HS-5 (cell line): ENCODE results near the gene KNDC1.

Experiments
- DNase-seq: peaks from one replicate; pipeline ENCODE4 v3.0.0-alpha.2; 2012; ENCODE audit warnings: low read depth

KNDC1 gene

DNA sequence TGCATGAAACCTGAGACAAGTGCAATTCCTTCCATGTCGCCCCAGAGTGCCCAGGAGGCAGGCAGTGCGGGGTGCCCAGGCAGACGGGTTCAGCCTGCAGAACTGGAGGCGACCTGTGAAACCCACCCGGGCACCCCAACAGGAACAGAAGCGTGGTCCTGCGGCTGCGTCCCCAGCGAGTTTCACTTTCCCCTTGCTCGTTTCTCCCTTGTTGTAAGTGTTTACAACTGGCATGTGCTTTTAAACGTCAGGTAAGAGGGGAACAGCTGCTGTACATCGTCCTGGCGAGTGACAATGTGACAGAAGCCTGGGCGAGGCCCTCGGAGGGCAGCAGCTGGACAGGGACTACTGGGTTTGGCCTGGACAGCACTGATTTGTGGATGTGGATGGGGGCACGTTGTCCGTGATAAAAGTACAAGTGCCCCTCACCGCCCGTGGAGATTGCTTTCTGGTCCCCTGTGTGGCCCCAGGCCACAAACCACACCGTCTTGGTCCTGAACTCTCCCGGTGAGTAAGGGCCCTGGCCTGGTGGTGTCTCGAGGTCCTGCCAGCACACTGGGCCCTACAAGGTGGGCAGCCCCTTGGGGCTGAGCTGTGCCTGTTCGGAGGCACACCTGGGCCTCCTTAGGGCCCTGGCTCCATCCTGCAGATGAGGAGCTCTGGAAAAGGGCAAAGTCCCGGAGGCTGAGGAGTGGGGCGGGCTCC, 81.6 kb downstream of the KNDC1 start:
- no peak for DNase-seq

DNA sequence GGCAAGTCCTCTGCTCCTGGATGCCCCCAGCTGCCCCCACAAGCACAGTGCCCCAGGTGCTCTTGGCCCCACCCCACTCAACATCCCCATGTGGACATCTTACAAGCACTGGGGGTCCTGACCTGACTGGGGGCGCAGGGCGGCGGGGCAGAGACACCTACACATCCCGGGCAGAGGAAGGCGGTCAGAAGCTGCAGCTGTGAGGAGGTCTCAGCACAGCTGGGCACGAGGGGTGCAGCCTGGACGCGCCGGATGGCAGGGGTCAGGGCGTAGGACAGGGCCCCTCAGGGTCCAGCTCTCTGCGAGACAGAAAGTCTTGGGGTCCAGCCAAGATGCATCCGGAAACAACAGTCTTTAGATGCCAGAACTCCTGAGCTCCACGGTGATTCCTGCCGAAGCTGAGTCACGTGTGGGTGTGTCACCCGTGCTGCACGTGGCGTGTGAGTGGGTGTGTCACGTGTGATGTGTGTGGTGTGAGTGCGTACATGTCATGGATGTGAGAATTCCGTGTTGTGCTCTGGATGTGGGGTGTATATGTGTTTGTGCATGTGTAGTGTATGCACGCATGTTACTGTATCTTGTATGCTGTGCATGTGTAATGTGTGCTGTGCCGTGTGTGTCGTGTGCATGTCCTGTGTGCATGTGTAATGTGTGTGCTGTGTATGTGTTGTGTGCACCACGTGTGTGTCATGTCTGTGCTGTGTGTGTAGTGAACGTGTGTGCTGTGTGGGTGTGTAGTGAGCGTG, 82.8 kb downstream of the KNDC1 start:
- no peak for DNase-seq

DNA sequence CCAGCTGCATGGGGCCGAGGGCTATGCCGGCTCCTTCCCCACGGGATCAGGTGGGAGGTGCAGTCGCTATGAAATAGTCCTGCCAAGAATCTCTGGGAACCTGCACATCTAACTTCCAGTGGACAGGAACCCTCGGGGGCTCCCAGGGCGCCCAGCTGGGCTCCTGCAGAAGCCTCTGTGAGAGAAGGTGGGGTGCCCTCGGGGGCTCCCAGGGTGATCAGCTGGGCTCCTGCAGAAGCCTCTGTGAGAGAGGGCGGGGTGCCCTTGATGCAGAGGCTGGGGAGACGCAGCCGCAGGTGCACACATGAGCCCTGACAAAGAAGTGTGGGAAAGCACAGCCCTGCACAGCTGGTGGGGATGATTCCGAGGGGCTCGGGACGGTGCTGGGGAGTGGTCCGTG, 83.6 kb downstream of the KNDC1 start:
- no peak for DNase-seq

DNA sequence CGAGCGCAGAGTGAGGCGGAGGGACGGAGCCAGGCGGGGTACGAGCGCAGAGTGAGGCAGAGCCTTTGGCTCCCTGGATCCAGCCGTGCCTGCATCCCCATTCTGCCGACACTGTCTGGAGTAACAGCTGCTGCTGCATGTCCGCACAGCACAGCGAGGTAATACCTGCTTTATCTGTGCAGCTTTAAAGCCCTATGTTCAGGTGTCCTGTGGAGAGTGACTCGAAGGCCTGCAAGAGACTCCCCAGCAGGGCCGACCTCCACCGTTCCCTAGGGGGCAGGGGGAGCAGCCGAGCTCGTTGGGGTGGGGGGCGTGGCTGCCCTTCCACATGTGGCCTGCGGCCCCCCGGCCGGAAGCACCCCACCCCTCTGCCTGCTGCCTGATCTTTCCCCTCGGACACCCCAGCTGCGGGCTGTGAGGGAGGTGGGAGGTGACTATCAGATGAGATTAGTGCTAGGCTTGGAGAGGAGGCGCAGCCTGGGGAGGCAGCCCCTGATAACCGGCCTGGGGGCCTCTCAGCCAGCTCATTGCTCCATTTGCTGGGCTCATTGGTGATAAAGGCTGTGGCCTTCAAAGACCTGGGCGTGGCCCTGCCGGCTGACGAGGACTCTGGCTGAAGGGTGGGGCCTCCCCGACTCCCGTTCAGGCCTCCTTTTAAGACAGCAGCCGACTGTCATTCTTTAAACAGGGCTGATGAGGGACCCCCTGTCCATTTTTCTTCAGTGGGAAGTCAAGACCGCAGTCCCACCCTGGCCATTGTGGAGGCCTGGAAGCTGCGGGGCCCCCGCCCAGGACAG, 85.6 kb downstream of the KNDC1 start:
- DNase-seq: no peak

DNA sequence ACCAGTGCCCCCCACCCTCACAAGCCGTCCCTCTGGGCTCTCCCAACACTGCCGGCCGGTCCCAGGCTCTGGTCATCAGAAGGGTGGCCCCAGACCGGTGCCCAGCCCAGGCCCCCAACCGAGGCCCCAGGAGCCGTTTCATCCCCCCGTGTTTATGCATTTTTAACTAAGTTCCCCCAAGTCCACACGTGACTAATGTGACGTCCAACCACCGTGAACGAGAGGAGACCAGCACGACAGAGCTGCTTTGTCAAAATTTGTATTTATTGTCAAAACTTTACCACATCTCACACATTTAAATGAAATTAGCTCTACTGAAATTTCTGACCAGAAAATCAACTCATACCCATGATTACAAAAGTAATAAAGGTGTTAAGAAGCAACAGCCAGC, 86.2 kb downstream of the KNDC1 start:
- DNase-seq: no peak

DNA sequence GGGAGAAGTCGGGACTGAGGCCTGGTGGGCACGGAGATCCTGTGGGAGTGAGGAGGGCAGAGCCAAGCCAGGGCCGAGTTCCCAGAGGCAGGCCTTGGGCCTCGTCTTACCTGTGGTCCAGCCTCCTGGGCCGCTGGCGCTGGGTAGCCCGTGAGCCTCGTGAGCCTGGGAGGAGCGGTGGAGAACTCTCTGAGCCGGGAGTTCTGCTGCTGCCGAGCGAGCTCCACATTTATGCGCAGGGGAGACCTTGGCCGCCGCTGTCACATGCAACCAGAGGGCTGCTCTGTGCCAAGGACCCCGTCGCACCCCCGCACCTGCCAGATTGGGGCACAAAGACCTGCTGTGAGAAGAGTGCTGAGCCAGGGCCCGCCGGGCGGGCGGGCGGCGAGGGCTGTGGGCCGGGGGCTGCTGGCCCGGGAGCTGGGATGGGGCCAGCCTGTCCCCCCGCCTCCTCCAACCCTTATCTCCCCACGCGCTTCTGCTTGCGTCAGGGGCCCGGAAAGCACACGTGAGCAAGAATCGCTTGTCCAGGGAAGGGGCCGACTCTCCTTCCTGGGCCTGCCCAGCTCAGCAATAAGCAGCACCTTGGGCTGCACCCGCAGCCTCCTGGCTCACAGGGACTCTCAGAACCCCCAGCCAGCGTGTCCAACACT, 87.8 kb downstream of the KNDC1 start:
- DNase-seq: no peak

DNA sequence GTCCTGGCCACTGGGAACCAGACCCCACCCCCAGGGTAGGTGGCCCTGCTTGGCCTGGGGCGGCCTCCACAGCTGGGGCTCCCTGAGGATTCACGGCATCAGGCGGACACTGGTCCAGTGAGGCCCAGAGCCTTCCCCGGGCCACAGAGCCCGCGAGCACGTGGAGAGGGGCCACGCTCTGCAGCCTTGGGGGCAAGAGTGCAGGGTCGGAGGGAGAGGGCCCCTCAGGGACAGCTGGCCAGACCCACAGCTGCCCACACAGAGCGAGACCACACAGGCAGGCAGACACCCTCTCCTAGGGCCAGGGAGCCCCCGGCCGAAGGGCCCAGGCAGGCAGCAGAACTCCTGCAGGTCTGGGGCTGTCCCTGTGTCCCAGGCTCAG, 88.3 kb downstream of the KNDC1 start:
- DNase-seq: no peak

DNA sequence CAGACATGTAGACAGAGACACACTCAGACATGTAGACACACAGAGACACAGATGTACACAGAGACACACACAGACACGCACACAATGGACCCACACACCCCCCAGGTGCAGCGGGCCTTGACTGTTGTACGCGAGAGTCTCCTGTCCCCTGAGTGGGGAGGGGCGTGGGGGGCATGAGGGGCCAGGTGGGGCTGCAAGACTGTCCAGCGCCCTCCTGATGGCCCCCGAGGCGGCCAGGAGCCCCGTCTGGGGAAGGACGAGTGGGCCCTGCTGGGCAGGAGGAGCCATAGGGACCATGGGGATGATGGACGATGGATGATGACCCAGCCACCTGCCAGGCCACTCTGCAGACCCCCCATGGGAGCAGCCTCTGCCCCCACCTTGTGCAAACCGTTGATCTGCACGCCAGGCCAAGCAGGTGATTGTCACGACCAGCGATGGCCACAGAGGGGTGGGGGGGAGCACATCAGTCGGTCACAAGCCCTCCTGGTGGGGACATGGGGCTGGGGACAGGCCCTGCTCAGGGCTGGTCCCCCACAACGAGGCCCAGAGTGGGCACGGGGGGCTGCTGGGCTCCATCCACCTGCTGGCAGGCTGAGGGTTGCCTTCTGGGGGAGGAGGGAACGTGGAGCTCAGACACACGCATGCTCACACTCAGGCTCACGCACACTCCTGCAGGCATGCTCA, 89.2 kb downstream of the KNDC1 start:
- no peak for DNase-seq

DNA sequence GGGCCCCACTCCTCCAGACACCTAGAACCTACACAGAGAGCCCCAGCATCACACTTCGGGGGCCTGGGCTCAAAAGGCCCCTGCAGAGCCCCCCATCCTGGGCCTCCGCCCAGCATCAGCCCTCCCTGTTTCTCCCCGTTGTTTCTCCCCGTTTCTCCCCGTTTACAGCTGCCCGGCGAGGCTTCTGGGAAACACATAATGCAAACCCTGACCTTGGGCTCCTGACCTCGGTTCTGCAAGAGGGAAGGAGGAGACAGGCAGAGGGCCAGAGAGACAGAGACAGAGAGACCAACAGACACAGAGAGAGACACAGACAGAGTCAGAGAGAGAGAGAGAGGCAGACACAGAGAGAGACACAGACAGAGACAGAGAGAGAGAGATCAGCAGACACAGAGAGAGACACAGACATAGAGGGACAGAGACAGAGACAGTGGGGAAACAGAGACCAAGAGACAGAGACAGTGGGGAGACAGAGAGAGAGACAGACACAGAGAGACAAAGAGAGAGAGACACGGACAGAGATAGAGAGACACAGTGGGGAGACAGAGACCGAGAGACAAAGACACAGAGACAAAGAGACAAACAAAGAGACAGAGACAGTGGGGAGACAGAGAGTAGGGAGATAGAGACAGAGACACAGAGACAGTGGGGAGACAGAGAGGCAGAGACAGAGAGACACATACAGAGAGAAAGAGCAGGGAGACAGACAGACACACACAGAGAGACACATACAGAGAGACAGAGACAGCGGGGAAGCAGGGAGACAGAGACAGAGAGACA, 90.1 kb downstream of the KNDC1 start:
- no peak for DNase-seq

DNA sequence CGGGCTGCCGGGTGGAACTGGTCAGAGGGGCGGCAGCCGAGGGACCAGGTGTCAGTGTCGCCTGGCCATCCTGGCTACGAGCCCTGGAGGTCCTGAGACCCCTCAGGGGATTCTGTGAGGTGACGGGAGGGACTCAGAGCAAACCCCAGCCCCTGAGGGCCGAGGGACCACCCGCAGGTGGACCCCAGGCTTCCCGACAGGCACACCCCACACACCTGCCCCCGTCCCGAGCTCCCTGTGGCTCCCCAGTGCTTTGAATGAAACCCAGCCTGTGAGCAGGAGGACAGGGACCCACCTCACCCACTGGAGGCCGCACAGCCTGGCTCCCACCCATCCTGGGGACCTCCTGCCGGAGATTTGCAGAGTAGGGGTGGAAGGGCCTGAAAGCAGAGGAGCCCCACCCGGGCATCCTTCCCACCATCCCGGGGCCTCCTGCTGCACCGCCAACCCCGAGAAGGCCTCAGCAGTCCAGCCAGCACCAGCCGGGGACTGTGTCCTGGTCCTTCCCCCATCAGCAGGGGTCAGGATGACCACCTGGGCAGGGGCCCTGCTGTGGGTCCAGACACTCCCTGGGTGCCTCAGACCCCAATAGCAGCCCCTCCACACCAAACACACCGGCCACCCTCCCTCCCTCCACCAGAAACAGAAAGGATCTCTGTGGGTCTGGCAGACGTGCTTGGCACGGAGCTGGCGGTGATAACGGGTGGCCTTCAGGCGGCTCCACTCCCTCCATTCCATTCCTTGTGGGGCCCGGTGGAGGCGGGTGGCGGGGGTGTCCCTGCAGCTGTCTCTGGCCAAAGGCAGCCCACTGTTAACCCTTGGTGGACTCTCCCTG, 91.6 kb downstream of the KNDC1 start:
- no peak for DNase-seq

DNA sequence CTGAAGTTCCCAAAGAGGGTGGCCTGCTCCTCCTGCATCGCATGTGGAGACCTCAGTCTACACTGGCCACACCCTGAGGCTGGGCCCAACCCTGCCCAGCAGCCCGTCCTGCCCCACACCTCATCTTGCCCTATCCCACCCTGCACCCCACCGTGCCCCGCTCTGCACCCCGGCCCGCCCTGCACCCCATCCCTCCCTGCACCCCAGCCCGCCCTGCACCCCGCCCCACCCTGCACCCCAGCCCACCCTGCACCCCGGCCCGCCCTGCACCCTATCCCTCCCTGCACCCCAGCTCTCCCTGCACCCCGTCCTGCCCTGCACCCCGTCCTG, 92.2 kb downstream of the KNDC1 start:
- DNase-seq: no peak

DNA sequence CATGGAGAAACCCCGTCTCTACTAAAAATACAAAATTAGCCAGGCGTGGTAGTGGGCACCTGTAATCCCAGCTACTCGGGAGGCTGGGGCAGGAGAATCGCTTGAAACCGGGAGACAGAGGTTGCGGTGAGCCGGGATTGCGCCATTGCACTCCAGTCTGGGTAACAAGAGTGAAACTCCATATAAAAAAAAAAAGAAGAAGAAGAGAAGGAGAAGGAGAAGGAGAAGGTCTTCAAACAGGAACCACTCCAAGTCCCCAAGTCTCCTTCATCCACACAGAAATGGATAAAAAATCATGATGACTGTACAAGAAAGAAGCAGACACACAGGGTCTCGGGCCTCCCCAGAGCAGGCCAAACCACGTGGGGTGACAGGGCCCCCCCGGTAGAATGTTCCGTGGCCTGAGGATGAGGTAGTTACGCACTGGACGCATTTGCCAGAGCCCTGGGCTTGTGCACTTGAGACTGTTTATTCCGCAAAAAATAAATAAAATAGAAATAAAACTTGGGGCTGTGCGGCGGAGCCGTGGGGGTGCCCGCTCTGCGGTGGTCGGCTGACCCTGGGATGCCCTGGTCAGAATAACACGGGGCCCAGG, 93.4 kb downstream of the KNDC1 start:
- no peak for DNase-seq

DNA sequence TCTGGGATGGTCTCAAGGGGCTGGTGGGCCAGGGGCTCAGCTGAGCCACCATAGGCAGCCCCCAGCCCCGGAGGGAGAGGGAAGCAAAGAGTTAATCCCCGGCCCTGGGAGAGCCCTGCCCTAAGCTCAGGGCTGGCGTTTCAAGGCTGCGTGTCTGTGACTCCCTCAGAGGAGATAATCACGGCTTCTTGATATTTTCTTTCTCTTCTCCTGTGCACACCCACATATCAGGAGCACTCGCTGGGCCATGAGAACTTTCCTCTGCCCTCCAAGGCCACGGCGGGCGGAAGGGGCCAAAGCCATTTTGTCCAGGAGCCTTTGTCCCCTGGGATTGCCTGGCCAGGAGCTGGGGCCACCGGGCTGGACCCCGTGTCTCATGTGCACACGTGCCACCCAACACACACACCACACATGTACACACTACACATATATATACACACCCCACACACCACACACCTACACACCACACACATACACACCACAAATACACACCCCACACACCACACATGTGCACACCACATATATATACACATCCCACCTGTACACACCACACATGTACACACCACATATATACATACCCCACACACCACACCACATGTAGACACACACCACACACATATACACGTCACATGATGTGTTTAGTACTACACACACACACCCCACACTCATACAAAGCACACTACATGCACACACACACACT, 94.6 kb downstream of the KNDC1 start:
- no peak for DNase-seq

DNA sequence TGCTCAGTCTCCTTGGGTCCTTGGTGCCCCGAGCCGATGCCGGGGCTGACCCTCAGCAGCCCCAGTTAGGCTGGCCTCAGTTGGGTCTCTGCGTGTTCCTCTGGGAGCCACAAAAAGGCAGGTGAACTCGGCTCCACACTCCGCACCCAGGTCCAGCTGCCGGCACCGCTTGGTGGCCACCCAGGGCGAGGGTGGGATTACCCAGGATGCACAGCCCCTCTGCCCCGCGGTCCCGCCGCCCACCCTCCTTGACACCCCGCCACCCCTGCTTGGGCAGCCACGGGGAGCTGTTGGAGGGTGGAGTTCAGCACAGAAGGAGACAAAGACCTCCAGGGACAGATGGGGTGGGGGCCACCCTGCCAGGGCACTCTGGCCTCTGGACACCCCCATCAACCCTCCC, 95.3 kb downstream of the KNDC1 start:
- DNase-seq: no peak

DNA sequence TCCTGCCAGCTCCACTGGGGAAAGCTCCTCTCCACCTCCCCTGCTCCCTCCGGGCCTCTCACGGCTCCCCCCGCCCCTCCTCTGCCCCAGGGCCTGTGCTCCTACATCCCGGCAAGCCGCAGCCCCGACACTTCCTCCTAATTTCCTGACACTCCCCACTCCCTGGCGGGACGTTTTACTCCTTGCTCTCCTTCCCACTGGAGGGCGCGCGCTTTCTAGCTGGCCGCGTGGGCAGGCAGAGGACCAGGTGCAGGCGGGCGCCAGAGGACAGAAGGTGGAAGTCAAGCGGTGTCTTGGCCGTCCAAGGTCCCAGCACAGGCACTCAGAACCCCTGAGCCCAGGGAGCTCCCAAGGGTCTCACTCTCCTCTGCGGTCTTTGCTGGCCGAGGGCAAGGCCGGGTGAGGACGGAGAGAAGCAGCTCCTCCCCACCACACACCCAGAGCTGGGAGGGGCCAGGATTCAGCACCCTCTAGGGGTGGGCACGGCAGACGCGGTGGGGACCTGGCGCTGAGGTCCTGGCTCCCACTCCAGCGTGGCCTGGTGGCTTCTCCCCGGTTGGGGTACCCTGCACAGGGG, 97.6 kb downstream of the KNDC1 start:
- no peak for DNase-seq

DNA sequence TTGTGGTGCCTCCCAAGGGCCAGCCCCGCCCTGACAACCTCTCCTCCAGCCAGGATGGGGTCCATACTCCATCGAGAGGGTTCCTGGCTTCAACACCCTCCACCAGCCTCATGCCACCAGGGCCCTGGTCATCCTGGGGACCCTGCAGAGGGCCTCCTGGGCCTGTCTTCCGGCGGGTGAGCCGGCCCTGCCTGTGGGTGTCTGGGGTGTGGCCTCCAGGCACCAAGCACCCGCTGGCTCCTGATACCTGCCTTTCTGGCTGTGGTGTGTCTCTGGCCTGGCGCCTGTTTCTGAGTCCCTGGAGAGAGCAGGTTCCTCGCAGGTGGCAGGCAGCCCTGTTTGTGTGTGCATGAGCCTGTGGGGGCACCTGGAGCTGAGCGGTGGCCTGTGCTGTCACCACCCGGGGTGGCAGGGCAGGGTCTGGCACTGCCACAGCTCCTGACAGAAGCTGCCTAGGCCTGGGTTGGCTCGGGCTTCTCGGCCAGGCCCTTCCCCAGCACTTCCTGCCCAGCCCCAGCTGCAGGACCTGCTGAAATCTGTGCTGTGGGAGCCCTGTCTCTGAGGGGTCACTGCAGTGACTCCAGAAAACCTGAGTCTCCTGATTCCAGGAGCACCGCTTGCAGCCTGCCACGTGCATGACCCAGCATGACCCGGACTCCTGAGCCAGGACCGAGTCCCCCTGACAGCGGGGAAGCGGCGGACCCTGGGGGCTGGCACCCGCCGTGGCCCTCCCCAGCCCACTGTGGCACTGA, 98.2 kb downstream of the KNDC1 start:
- no peak for DNase-seq

DNA sequence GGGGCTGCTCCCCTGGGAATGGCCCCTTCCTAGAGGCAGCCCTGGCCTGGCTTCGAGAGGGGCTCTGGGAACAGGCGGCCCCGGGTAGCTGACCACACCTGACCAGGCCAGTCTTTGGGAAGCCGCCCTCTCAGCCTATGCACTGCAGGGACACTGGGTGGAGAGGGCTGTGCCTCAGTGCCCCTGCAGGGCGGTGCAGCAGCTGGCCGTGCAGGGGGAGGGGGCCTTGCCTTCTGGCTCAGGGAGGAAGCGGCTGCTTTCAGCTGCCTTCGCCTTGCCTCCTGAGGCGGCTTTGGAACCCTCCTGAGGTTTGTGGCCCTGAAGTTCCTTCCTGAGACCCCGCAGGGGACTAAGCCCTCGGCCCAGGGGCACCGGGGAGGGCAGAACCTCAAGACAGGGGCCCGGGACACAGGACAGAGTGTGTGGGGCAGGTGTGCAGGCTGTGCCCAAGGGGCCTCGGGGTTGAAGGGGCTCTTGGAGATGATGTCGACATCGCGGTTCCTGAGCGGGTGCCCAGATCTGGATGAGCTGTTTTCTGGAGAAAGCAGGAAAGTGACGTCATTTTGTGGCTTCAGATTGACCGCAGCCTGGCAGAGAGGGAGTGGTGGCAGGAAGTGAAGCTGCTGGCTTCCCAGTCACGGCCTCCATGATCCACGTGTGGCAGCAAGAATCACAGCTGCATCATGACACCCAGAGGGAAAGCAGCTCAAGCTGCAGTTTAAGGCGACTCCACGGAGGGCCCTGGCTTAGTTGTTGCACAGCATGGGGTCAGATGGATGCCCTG, 99.0 kb downstream of the KNDC1 start:
- peak; percentile 97 for DNase-seq
